ENCODE data around the gene FBXW2. TPM values are rescaled to one million over a fixed set of nuclear protein-coding genes. Genes with fewer than 3 reads are reported as not detected.

FBXW2 gene
- total and polyA plus RNA-seq, 10 donors: 8.7 to 121 (median 90.1) TPM

DNA sequence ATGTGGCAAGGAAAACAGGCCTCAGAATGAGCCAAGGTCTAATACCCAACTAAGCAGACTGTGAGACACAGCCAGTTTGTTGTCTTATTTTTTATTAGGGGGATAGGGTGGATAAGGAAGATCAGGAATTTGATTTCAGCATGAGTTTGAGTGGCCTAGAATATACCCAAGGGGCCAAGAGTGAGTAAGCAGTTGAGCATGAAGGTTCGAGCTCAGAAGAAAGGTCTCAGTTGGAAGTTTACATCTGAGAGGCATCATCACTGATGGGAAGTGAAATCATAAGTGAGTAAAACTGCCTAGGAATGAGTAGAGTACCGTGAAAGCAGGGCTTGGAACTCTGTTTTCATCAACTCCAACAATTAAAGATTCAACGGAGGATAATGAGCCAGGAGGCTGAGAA is 36.9 kb upstream of the FBXW2 start:
- no peak for TF ChIP-seq POLR2A (IDR thresholded peaks at IDR 0.05)
- no peak for TF ChIP-seq POLR2AphosphoS5 (IDR thresholded peaks at IDR 0.05)
- TF ChIP-seq, protein P1, sequence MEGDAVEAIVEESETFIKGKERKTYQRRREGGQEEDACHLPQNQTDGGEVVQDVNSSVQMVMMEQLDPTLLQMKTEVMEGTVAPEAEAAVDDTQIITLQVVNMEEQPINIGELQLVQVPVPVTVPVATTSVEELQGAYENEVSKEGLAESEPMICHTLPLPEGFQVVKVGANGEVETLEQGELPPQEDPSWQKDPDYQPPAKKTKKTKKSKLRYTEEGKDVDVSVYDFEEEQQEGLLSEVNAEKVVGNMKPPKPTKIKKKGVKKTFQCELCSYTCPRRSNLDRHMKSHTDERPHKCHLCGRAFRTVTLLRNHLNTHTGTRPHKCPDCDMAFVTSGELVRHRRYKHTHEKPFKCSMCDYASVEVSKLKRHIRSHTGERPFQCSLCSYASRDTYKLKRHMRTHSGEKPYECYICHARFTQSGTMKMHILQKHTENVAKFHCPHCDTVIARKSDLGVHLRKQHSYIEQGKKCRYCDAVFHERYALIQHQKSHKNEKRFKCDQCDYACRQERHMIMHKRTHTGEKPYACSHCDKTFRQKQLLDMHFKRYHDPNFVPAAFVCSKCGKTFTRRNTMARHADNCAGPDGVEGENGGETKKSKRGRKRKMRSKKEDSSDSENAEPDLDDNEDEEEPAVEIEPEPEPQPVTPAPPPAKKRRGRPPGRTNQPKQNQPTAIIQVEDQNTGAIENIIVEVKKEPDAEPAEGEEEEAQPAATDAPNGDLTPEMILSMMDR (IDR thresholded peaks at IDR 0.05 in 8 of 11, conservative IDR thresholded peaks at IDR 0.05 in 3 of 11): no peak
- peaks cover 0 to 7% (median 0%) of the 10 kb centered on the region in 8 donors for H3K9me3 ChIP-seq
- DNase-seq: no peak
- H3K4me1 ChIP-seq: no peaks in the 10 kb centered on the region
- 88 to 95% (median 91%) methylated on average over 3 of the region's 3 CpGs for WGBS, 5 donors
- H3K27me3 ChIP-seq (replicated peaks in 1 of 7): no peaks in the 10 kb centered on the region
- H3K36me3 ChIP-seq: peaks cover 10 to 100% (median 71%) of the 10 kb centered on the region in 6 donors
- H3K4me3 ChIP-seq: no peak overlapping the region
- H3K27ac ChIP-seq: no peak overlapping the region
- intact Hi-C loops (cut with DNase I; ENCODE audit: low total_unique reads): no loop called here

DNA sequence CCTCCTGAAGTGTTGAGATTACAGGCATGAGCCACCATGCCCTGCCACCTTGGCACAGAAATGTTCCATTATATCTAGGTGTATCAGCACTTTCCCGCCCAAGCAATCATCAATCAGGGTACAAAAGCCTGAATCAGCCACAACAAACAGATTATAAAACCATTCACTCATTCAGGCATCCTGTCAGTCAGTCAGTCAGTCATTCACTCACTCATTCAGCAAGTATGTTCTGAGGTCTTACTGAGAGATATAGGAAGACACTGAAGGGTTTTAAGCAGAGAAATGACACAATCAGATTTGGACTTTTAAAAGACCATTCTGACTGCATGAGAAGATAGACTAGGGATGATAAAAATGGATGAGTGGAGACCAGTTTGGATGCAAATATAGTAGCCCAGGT is 36.4 kb upstream of the FBXW2 start:
- Histone ChIP-seq H3K27me3 (replicated peaks in 1 of 7) (no peaks in the 10 kb centered on the region), H3K4me1 (no peaks in the 10 kb centered on the region), H3K9me3 (peaks cover 0 to 7% (median 0%) of the 10 kb centered on the region in 8 donors), H3K4me3 (no peak overlapping the region), H3K36me3 (peaks cover 10 to 100% (median 72%) of the 10 kb centered on the region in 6 donors), H3K27ac (no peak overlapping the region)
- TF ChIP-seq, protein P1 (IDR thresholded peaks at IDR 0.05 in 8 of 11, conservative IDR thresholded peaks at IDR 0.05 in 3 of 11): no peak
- no peak for TF ChIP-seq POLR2A (IDR thresholded peaks at IDR 0.05)
- TF ChIP-seq POLR2AphosphoS5 (IDR thresholded peaks at IDR 0.05): no peak
- no peak for DNase-seq
- intact Hi-C loops (cut with DNase I; ENCODE audit: low total_unique reads): no loop called here
- WGBS, 5 donors: 82 to 100% (median 94%) methylated on average over 1 of the region's 1 CpG

DNA sequence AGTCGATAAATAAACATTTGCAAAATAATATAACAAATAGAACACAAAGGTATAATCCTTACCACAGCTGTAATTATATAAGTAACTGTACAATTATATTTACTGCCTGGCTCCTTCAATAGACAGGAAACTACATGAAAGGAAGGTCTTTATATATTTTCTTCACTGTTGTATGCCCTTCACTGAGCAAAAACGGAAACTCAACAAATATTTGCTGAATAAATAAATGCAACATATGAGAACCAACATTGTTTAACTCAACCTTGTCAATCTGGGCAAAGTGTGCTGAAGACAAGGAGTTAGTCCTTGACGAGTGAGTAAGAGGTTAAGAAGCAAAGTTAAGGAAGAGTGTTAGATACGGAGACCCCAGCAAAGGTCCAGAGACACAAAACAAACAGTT is 26.9 kb upstream of the FBXW2 start:
- H3K36me3 ChIP-seq: peaks cover 0 to 100% (median 71%) of the 10 kb centered on the region in 6 donors
- no peak overlapping the region for H3K27ac ChIP-seq
- DNase-seq: no peak
- 93 to 96% (median 95%) methylated on average over 4 of the region's 4 CpGs for WGBS, 5 donors
- intact Hi-C loops (cut with DNase I; ENCODE audit: low total_unique reads): no loop called here
- no peak overlapping the region for H3K4me3 ChIP-seq
- no peaks in the 10 kb centered on the region for H3K27me3 ChIP-seq (replicated peaks in 1 of 7)
- TF ChIP-seq, protein P1 (IDR thresholded peaks at IDR 0.05 in 8 of 11, conservative IDR thresholded peaks at IDR 0.05 in 3 of 11): no peak
- TF ChIP-seq POLR2AphosphoS5 (IDR thresholded peaks at IDR 0.05): no peak
- no peak for TF ChIP-seq POLR2A (IDR thresholded peaks at IDR 0.05)
- no peaks in the 10 kb centered on the region for H3K9me3 ChIP-seq
- H3K4me1 ChIP-seq: no peaks in the 10 kb centered on the region

DNA sequence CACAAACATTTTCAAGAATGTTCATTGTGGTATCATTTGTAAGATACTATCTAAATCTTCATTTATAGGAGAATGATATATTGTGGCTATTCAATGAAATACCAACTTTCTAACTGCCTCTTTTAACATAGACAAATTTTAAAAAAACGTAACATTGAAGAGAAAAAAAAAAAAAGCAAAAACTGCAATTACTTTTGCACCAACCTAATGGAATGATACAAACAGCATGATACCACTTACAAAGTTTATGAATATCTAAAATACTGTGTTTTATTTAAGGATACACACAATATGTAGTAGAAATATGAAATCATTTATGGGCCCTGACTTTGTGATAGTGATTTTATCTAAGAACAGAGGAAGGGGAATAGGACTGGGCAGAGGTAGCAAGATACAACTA is 25.4 kb upstream of the FBXW2 start:
- WGBS, 5 donors: 84 to 95% (median 86%) methylated on average over 1 of the region's 1 CpG
- no peak overlapping the region for H3K27ac ChIP-seq
- H3K36me3 ChIP-seq: peaks cover 0 to 90% (median 62%) of the 10 kb centered on the region in 6 donors
- no peaks in the 10 kb centered on the region for H3K9me3 ChIP-seq
- DNase-seq: no peak
- TF ChIP-seq, protein P1 (IDR thresholded peaks at IDR 0.05 in 8 of 11, conservative IDR thresholded peaks at IDR 0.05 in 3 of 11): no peak
- no peak for TF ChIP-seq POLR2A (IDR thresholded peaks at IDR 0.05)
- no peak for TF ChIP-seq POLR2AphosphoS5 (IDR thresholded peaks at IDR 0.05)
- H3K4me3 ChIP-seq: no peak overlapping the region
- H3K4me1 ChIP-seq: no peaks in the 10 kb centered on the region
- no peaks in the 10 kb centered on the region for H3K27me3 ChIP-seq (replicated peaks in 1 of 7)
- intact Hi-C loops (cut with DNase I; ENCODE audit: low total_unique reads): no loop called here
